Measurements from ENCODE around the gene ATP2A2.

DNA sequence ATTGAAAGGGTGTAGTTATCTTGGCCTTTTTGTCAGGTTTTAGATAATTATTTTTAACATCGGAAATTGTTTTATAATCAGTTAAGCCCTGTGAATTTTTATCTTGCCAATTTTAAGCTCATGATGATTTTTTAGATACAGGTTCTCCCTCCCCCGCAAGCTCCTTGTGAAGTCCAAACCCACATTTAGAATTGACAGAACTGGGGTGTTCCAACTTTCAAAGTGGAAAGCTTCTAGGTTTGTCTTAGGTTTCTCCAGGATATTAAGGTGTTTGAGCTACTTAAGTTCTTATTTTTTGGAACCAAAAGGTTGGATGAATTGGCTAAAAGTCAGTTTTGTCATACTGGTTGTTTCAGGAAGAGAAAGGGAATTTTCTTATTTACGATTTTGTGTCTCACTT lies 49.1 kb downstream of the ATP2A2 start:
- TF ChIP-seq, protein P1, sequence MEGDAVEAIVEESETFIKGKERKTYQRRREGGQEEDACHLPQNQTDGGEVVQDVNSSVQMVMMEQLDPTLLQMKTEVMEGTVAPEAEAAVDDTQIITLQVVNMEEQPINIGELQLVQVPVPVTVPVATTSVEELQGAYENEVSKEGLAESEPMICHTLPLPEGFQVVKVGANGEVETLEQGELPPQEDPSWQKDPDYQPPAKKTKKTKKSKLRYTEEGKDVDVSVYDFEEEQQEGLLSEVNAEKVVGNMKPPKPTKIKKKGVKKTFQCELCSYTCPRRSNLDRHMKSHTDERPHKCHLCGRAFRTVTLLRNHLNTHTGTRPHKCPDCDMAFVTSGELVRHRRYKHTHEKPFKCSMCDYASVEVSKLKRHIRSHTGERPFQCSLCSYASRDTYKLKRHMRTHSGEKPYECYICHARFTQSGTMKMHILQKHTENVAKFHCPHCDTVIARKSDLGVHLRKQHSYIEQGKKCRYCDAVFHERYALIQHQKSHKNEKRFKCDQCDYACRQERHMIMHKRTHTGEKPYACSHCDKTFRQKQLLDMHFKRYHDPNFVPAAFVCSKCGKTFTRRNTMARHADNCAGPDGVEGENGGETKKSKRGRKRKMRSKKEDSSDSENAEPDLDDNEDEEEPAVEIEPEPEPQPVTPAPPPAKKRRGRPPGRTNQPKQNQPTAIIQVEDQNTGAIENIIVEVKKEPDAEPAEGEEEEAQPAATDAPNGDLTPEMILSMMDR (IDR thresholded peaks at IDR 0.05): no peak
- TF ChIP-seq POLR2A (IDR thresholded peaks at IDR 0.05): no peak
